Fibroblast of lung (primary cell): ENCODE results near the gene LIMCH1.

ENCODE experiments used
- EZH2 ChIP-seq: IDR thresholded peaks from 2 replicates; pipeline ENCODE4 v1.5.1; 2012; ENCODE audit warnings: low read length, control low read depth, mild to moderate bottlenecking; ENCODE audit errors: missing control alignments
- TF ChIP-seq, protein P1 (sequence below), 2 donors: IDR thresholded peaks in 1 of 2; conservative IDR thresholded peaks in 1 of 2; 1 replicate in 1 of 2; 2 replicates in 1 of 2; pipeline ENCODE4 v1.5.1; 2011 to 2012; ENCODE audit warnings: low read length in 2 of 2, control low read depth in 1 of 2, inconsistent platforms in 1 of 2, low read depth in 1 of 2, mild to moderate bottlenecking in 1 of 2

DNA sequence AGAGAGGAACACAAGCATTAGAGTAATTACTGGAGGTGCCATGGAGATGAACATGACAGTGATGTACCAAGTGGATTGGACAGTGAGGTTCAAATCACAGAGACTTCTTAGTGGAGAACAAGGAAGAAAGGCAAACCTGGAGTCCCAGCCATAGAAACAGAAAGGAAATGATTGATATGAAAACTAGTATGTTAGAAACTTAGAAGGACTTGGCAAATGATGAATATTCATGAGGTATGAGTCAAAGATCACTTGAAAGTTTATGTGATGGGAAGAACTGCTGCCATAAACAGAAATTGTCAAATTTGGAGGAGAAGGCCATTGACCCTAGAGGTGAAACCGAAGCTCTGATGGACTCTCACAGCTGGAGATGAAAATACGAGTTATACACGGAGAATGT is 122.4 kb downstream of the LIMCH1 start:
- TF ChIP-seq, protein P1, sequence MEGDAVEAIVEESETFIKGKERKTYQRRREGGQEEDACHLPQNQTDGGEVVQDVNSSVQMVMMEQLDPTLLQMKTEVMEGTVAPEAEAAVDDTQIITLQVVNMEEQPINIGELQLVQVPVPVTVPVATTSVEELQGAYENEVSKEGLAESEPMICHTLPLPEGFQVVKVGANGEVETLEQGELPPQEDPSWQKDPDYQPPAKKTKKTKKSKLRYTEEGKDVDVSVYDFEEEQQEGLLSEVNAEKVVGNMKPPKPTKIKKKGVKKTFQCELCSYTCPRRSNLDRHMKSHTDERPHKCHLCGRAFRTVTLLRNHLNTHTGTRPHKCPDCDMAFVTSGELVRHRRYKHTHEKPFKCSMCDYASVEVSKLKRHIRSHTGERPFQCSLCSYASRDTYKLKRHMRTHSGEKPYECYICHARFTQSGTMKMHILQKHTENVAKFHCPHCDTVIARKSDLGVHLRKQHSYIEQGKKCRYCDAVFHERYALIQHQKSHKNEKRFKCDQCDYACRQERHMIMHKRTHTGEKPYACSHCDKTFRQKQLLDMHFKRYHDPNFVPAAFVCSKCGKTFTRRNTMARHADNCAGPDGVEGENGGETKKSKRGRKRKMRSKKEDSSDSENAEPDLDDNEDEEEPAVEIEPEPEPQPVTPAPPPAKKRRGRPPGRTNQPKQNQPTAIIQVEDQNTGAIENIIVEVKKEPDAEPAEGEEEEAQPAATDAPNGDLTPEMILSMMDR (conservative IDR thresholded peaks at IDR 0.05 in 1 of 2, IDR thresholded peaks at IDR 0.05 in 1 of 2; ENCODE audit: low read depth in 1 of 2, low read length in 2 of 2) = no peak
- no peak for TF ChIP-seq EZH2
